ENCODE results near the gene PRPS2. TPM values are rescaled to one million over a fixed set of nuclear protein-coding genes. Genes with fewer than 3 reads are reported as not detected.
A peak's percentile ranks its signal among the peaks of the same experiment; 100 is the strongest.

Gene PRPS2
- total RNA-seq, 1 donor from 2014 or later = 36.1 TPM

DNA sequence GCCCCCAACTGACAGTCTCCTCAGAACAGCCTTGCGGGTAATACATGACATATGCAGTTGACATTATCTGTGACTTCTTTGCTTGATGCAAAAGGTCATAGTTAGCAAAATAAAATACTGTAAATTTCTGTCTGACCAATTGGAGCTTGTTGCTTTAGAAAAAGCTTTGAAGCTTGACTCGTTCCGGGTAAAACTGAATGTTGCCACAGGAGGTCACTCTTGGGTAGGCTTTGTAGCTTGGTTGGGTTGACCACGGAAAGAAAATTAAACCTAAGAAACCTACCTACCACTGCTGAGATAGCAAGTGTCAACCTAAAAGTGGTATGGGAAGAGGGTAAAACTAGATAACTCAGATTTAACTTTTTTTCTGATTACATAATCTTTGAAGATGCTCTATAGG, 23.2 kb downstream of the PRPS2 start:
- FAIRE-seq (no peak), DNase-seq (ENCODE audit: low read depth) (peak; percentile 46)
- H3K36me3 ChIP-seq (ENCODE audit: control insufficient read depth, insufficient read depth, low read length) = no peaks in the 10 kb centered on the region
- H3K4me3 ChIP-seq (ENCODE audit: low read depth, low read length) = no peak overlapping the region
- no peaks in the 10 kb centered on the region for H3K27me3 ChIP-seq (ENCODE audit: control insufficient read depth, insufficient read depth, low read length)
- TF ChIP-seq, protein P1, sequence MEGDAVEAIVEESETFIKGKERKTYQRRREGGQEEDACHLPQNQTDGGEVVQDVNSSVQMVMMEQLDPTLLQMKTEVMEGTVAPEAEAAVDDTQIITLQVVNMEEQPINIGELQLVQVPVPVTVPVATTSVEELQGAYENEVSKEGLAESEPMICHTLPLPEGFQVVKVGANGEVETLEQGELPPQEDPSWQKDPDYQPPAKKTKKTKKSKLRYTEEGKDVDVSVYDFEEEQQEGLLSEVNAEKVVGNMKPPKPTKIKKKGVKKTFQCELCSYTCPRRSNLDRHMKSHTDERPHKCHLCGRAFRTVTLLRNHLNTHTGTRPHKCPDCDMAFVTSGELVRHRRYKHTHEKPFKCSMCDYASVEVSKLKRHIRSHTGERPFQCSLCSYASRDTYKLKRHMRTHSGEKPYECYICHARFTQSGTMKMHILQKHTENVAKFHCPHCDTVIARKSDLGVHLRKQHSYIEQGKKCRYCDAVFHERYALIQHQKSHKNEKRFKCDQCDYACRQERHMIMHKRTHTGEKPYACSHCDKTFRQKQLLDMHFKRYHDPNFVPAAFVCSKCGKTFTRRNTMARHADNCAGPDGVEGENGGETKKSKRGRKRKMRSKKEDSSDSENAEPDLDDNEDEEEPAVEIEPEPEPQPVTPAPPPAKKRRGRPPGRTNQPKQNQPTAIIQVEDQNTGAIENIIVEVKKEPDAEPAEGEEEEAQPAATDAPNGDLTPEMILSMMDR (IDR thresholded peaks at IDR 0.05; ENCODE audit: insufficient read depth, low read length, severe bottlenecking) = peak; percentile 42

DNA sequence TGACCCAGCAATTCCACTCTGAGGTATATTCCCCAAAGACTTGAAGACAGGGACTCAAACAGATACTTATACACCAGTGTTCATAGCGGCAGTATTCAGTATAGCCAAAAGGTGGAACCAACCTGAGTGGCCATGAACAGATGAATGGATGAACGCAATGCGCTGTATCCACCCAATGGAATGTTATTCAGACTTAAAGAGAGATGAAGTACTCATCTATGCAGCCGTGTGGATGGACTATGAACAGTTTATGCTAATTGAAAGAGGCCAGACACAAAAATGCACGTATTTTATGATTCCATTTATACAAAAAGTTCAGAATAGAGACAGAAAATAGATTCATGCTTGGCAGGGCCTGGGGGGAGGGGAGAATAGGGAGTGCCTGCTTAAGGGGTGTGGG, 26.3 kb downstream of the PRPS2 start:
- no peak for DNase-seq (ENCODE audit: low read depth)
- TF ChIP-seq, protein P1 (IDR thresholded peaks at IDR 0.05; ENCODE audit: insufficient read depth, low read length, severe bottlenecking) = no peak

DNA sequence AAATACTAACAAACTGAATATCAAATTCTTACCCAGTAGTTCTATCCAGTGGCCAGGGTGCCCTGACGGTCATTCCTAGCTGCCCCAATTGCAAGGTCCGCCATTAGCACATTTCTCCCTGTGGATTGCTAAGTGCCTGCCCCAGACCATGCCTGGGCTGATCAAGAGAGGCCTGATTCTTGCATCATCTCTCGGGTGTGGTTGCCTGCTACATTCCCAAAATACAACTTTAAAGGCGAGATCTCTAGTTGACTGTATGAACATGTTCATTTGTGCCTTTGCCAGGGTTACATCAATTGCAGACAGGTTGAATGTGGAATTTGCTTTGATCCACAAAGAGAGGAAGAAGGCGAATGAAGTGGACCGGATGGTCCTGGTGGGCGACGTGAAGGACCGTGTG, 28.0 kb downstream of the PRPS2 start:
- peak; percentile 18 for FAIRE-seq

More for the DNA sequence above, 26.3 kb downstream of the PRPS2 start:
- no peak for FAIRE-seq
- peaks cover 3% of the 10 kb centered on the region for H3K36me3 ChIP-seq (ENCODE audit: control insufficient read depth, insufficient read depth, low read length)
- no peaks in the 10 kb centered on the region for H3K27me3 ChIP-seq (ENCODE audit: control insufficient read depth, insufficient read depth, low read length)
- H3K4me3 ChIP-seq (ENCODE audit: low read depth, low read length) = no peak overlapping the region

DNA sequence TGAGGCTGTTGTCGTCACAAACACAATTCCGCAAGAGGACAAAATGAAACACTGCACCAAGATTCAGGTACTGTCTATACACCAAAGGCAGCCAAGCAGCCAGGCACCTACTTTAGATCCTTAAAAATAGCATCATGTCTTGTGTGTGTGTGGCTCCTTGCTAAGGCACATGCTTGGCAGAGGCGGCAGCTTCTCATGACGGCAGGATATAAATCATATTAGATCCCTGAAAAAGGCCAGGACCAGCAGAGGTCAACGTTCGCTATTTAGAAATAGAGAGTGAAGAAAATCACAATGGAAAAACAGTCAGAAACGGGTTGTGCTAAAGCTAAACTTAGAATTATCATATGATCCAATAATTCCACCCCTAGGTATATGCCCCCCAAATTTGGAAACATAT, 29.5 kb downstream of the PRPS2 start:
- H3K27me3 ChIP-seq (ENCODE audit: control insufficient read depth, insufficient read depth, low read length) = no peaks in the 10 kb centered on the region
- TF ChIP-seq, protein P1 (IDR thresholded peaks at IDR 0.05; ENCODE audit: insufficient read depth, low read length, severe bottlenecking) = no peak
- peaks cover 3% of the 10 kb centered on the region for H3K36me3 ChIP-seq (ENCODE audit: control insufficient read depth, insufficient read depth, low read length)
- H3K4me3 ChIP-seq (ENCODE audit: low read depth, low read length) = no peak overlapping the region
- FAIRE-seq (no peak), DNase-seq (ENCODE audit: low read depth) (no peak)

More for the DNA sequence above, 28.0 kb downstream of the PRPS2 start:
- no peaks in the 10 kb centered on the region for H3K27me3 ChIP-seq (ENCODE audit: control insufficient read depth, insufficient read depth, low read length)
- peak; percentile 80 for DNase-seq (ENCODE audit: low read depth)
- TF ChIP-seq, protein P1 (IDR thresholded peaks at IDR 0.05; ENCODE audit: insufficient read depth, low read length, severe bottlenecking) = no peak
- H3K36me3 ChIP-seq (ENCODE audit: control insufficient read depth, insufficient read depth, low read length) = peaks cover 3% of the 10 kb centered on the region
- H3K4me3 ChIP-seq (ENCODE audit: low read depth, low read length) = no peak overlapping the region

DNA sequence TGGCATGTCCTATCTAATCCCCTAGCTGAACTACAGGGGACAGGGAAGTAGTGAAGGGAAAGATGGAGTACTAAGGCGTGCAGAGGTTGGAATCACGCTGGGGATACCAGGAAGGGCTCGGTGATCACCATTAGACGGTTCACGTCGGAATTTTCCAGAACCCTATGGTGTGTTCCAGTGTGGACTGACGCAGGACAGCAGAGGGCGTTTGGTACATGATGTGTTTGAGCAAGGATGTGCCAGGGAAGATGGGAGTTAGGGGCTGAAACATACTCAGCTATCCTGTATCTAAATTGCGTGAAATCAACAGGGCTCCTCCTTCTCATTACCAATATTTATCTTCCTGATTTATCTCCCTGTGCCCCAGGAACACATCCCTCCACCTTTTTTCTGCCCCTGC, 33.7 kb downstream of the PRPS2 start:
- TF ChIP-seq, protein P1 (IDR thresholded peaks at IDR 0.05; ENCODE audit: insufficient read depth, low read length, severe bottlenecking) = no peak
- FAIRE-seq (no peak), DNase-seq (ENCODE audit: low read depth) (no peak)
- Histone ChIP-seq H3K36me3 (ENCODE audit: control insufficient read depth, insufficient read depth, low read length) (peaks cover 3% of the 10 kb centered on the region), H3K27me3 (ENCODE audit: control insufficient read depth, insufficient read depth, low read length) (no peaks in the 10 kb centered on the region), H3K4me3 (ENCODE audit: low read depth, low read length) (no peak overlapping the region)

DNA sequence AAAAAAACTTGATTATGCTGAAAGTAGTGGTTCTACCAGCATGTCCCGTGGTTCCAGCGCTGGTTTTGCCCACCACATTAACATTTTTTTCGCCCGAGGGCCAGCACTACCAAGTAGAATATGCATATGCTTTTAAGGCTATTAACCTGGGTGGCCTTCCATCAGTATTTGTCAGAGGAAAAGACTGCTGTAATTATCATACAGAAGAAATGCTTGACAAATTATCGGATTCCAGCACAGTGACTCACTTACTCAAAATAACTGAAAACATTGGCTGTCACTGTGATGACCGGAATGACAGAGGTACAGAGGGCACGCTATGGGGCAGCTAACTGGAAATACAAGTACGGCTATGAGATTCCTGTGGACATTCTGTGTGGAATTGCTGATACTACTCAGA, 34.6 kb downstream of the PRPS2 start:
- Histone ChIP-seq H3K27me3 (ENCODE audit: control insufficient read depth, insufficient read depth, low read length) (no peaks in the 10 kb centered on the region), H3K36me3 (ENCODE audit: control insufficient read depth, insufficient read depth, low read length) (peaks cover 3% of the 10 kb centered on the region), H3K4me3 (ENCODE audit: low read depth, low read length) (no peak overlapping the region)
- FAIRE-seq (no peak), DNase-seq (ENCODE audit: low read depth) (no peak)
- TF ChIP-seq, protein P1 (IDR thresholded peaks at IDR 0.05; ENCODE audit: insufficient read depth, low read length, severe bottlenecking) = no peak

Data from bronchial epithelial cell (primary cell).